MM.1S (cell line): Measurements from ENCODE around the gene OTUD3.

Source experiments
- CTCF ChIP-seq: fragments of 300-600 bp; sonication (generic); IDR thresholded peaks from 2 replicates; pipeline ENCODE4 v1.5.1; 2016; ENCODE audit warnings: antibody characterized with exemption, low read length, mixed read lengths
- EZH2 ChIP-seq: fragments of 300-600 bp; sonication (generic); optimal IDR thresholded peaks from 2 replicates; pipeline ENCODE3; 2017; ENCODE audit warnings: low read depth, mild to moderate bottlenecking, antibody characterized with exemption, low read length, mixed read lengths
- EZH2phosphoT487 ChIP-seq: fragments of 300-600 bp; sonication (generic); IDR thresholded peaks from 2 replicates; pipeline ENCODE4 v1.6.1; 2018; ENCODE audit warnings: antibody characterized with exemption, low read length

- peak; percentile 86 for TF ChIP-seq CTCF
- TF ChIP-seq EZH2phosphoT487 = no peak
- no peak for TF ChIP-seq EZH2
Measured at GRCh38 chr1:19918057-19918456, 35.9 kb downstream of the OTUD3 start.
